Loucy (cell line): Measurements from ENCODE around the gene CHRNA1.
"Not testable (repeated sequence)": the region's sequence is repeated elsewhere in the genome, so short reads cannot be mapped to it uniquely, and the experiment has no call there.

Experiments used
- H2AFZ ChIP-seq: fragments of 200-600 bp; sonication (generic); 2 replicates; pipeline ENCODE4 v1.6.0; 2016; ENCODE audit warnings: antibody characterized with exemption, mild to moderate bottlenecking, low read length, moderate library complexity
- H3F3A ChIP-seq: fragments of 200-600 bp; 2 replicates; pipeline ENCODE4 v1.6.0; 2016; ENCODE audit warnings: antibody characterized with exemption, low read depth, mild to moderate bottlenecking
- H3K27me3 ChIP-seq: fragments of 200-600 bp; sonication (generic); 2 replicates; pipeline ENCODE4 v1.6.1; 2014; ENCODE audit warnings: low read length, mild to moderate bottlenecking; ENCODE audit not compliant: insufficient read depth, poor library complexity, severe bottlenecking
- H3K36me3 ChIP-seq: fragments of 200-600 bp; sonication (generic); 2 replicates; pipeline ENCODE4 v1.6.1; 2016; ENCODE audit warnings: low read length; ENCODE audit not compliant: insufficient read depth
- H3K4me1 ChIP-seq: fragments of 200-600 bp; sonication (generic); 2 replicates; pipeline ENCODE4 v1.5.1; 2014; ENCODE audit warnings: low read length, mild to moderate bottlenecking; ENCODE audit not compliant: insufficient read depth, poor library complexity, severe bottlenecking
- H3K4me2 ChIP-seq: fragments of 200-600 bp; sonication (generic); 2 replicates; pipeline ENCODE4 v1.6.0; 2014; ENCODE audit warnings: antibody characterized with exemption, low read length, low read depth, mild to moderate bottlenecking; ENCODE audit not compliant: poor library complexity, severe bottlenecking
- H3K4me3 ChIP-seq: fragments of 200-600 bp; sonication (generic); 2 replicates; pipeline ENCODE4 v1.5.1; 2014; ENCODE audit warnings: low read length, mild to moderate bottlenecking, mixed read lengths; ENCODE audit not compliant: poor library complexity, severe bottlenecking
- H3K79me2 ChIP-seq: fragments of 200-600 bp; sonication (generic); 2 replicates; pipeline ENCODE4 v1.6.1; 2014; ENCODE audit warnings: low read length; ENCODE audit not compliant: insufficient read depth
- H3K9ac ChIP-seq: fragments of 200-600 bp; sonication (generic); 2 replicates; pipeline ENCODE4 v1.6.0; 2014; ENCODE audit warnings: mild to moderate bottlenecking, low read depth, low read length, moderate library complexity; ENCODE audit not compliant: poor library complexity, severe bottlenecking
- H3K9me2 ChIP-seq: fragments of 200-600 bp; sonication (generic); replicated peaks from 2 replicates; pipeline ENCODE4 v1.6.1; 2016; ENCODE audit warnings: low read depth, low read length, mixed read lengths
- H3K9me3 ChIP-seq: fragments of 200-600 bp; sonication (generic); 2 replicates; pipeline ENCODE4 v1.6.1; 2014; ENCODE audit warnings: mild to moderate bottlenecking, antibody characterized with exemption, low read length, low read depth; ENCODE audit not compliant: insufficient read depth
- H4K20me1 ChIP-seq: fragments of 200-600 bp; sonication (generic); 2 replicates; pipeline ENCODE4 v1.6.0; 2014; ENCODE audit warnings: antibody characterized with exemption, low read length, mild to moderate bottlenecking; ENCODE audit not compliant: insufficient read depth, poor library complexity, severe bottlenecking
- CTCF ChIP-seq: fragments of 200-600 bp; sonication (generic); conservative IDR thresholded peaks from 2 replicates; pipeline ENCODE4 v1.5.1; 2014; ENCODE audit warnings: mild to moderate bottlenecking, antibody characterized with exemption, low read length
- EZH2phosphoT487 ChIP-seq: fragments of 200-600 bp; IDR thresholded peaks from 2 replicates; pipeline ENCODE4 v1.6.1; 2018; ENCODE audit warnings: antibody characterized with exemption, mild to moderate bottlenecking, moderate library complexity, borderline replicate concordance

CHRNA1 gene

GRCh38 chr2:174711206-174711605 lies 53.1 kb downstream of the CHRNA1 start:
- H3K27me3 ChIP-seq: peaks cover 86% of the 10 kb centered on the region
- H3K4me3 ChIP-seq: no peak overlapping the region
- H3K9me3 ChIP-seq: no peaks in the 10 kb centered on the region
- H3K9ac ChIP-seq: no peak overlapping the region
- no peaks in the 10 kb centered on the region for H3F3A ChIP-seq
- H3K79me2 ChIP-seq: no peaks in the 10 kb centered on the region
- H4K20me1 ChIP-seq: no peaks in the 10 kb centered on the region
- H3K4me1 ChIP-seq: no peaks in the 10 kb centered on the region
- H2AFZ ChIP-seq: no peak overlapping the region
- no peaks in the 10 kb centered on the region for H3K36me3 ChIP-seq
- no peak overlapping the region for H3K4me2 ChIP-seq
- no peaks in the 10 kb centered on the region for H3K9me2 ChIP-seq
- TF ChIP-seq CTCF: no peak
- no peak for TF ChIP-seq EZH2phosphoT487

DNA sequence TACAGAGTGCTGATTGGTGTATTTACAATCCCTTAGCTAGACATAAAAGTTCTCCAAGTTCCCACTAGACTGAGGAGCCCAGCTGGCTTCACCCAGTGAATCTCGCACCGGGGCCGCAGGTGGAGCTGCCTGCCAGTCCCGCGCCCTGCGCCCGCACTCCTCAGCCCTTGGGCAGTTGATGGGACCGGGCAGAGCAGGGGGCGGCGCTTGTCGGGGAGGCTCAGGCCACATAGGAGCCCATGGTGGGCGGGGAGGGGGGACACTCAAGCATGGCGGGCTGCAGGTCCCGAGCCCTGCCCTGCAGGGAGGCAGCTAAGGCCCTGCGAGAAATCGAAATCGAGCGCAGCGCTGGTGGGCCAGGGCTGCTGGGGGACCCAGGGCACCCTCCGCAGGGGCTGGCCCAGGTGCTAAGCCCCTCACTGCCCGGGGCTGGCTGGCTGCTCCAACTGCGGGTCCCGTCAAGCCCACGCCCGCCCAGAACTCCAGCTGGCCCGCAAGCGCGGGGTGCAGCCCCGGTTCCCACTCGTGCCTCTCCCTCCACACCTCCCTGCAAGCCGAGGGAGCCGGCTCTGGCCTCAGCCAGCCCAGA lies 54.8 kb downstream of the CHRNA1 start:
- not testable (repeated sequence) for H3K4me3 ChIP-seq, H3K4me1 ChIP-seq, H3K9me2 ChIP-seq, H4K20me1 ChIP-seq, H3K4me2 ChIP-seq, H3K9me3 ChIP-seq, H3F3A ChIP-seq, H3K9ac ChIP-seq, H3K36me3 ChIP-seq, H3K79me2 ChIP-seq, H2AFZ ChIP-seq
- H3K27me3 ChIP-seq: peaks cover 85% of the 10 kb centered on the region

DNA sequence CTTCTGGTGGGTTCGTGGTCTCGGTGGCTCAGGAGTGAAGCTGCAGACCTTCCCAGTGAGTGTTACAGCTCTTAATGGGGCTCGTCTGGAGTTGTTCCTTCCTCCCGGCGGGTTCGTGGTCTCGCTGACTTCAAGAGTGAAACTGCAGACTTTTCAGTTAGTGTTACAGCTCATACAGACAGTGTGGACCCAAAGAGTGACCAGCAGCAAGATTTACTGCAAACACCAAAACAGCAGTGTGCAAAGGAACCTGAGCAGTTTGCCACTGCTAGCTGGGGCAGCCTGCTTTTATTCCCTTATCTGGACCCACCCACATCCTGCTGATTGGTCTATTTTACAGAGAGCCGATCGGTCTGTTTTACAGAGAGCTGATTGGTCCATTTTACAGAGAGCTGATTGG lies 55.6 kb downstream of the CHRNA1 start:
- H3K4me2 ChIP-seq: no peak overlapping the region

More for the DNA sequence above, 55.6 kb downstream of the CHRNA1 start:
- Histone ChIP-seq H3K36me3 (no peaks in the 10 kb centered on the region), H3K9me2 (no peaks in the 10 kb centered on the region), H3K4me3 (no peak overlapping the region), H2AFZ (no peak overlapping the region), H3K79me2 (no peaks in the 10 kb centered on the region), H3K27me3 (peaks cover 84% of the 10 kb centered on the region), H3K9me3 (no peaks in the 10 kb centered on the region), H3K9ac (no peak overlapping the region), H3F3A (no peaks in the 10 kb centered on the region), H3K4me1 (no peaks in the 10 kb centered on the region), H4K20me1 (no peaks in the 10 kb centered on the region)
- TF ChIP-seq CTCF (no peak), EZH2phosphoT487 (no peak)
